ENCODE measurements around the gene WDR48. TPM values are rescaled to one million over a fixed set of nuclear protein-coding genes. Genes with fewer than 3 reads are reported as not detected.

The WDR48 gene
- total and polyA plus RNA-seq, 2 experiments from 2014 or later: 27.2 to 54.3 TPM

DNA sequence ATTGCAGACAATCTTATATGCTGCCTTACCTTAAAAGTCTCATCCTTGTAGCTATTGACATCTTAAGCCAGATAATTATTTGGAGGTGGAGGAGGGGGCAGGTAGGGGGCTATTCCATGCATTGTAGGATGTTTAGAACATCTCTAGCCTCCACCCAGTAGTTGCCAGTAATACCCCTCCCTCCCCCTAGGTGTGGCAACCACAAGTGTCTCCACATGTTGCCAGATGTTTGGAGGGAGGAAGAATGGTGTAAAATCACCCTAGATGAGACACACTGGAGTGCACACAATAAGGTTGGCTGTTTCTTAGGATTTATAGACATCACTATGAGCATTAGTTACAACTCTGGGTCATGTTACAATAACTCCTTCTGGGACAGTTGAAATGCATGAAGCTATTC is 28.2 kb downstream of the WDR48 start:
- H3K4me3 ChIP-seq: no peak overlapping the region
- no peak overlapping the region for H3K4me2 ChIP-seq
- H4K20me1 ChIP-seq (replicated peaks; ENCODE audit: insufficient read depth): 0 out of 2 replicates have a peak, but pooled peaks cover 8% of the 10 kb centered on the region
- no peaks in the 10 kb centered on the region for H3K4me1 ChIP-seq (ENCODE audit: insufficient read depth)
- no peaks in the 10 kb centered on the region for H3K9me2 ChIP-seq (ENCODE audit: insufficient read depth)
- no peaks in the 10 kb centered on the region for H3F3A ChIP-seq (replicated peaks; ENCODE audit: low read depth)
- Mint-ChIP-seq H3K4me1 (no peaks in the 10 kb centered on the region), H3K27ac (no peak overlapping the region), H3K36me3 (ENCODE audit: low read depth) (peaks cover 32% of the 10 kb centered on the region), H3K4me3 (no peak overlapping the region), H3K9me3 (no peaks in the 10 kb centered on the region), H3K27me3 (ENCODE audit: insufficient read depth, low read depth, poor library complexity) (no peaks in the 10 kb centered on the region)
- ATAC-seq (no peak), DNase-seq (ENCODE audit: low spot score) (no peak)
- no peak overlapping the region for H3K27ac ChIP-seq (ENCODE audit: low read depth)
- no peaks in the 10 kb centered on the region for H3K27me3 ChIP-seq (ENCODE audit: insufficient read depth)
- peaks cover 34% of the 10 kb centered on the region for H3K36me3 ChIP-seq (ENCODE audit: insufficient read depth)
- no peaks in the 10 kb centered on the region for H3K79me2 ChIP-seq (replicated peaks; ENCODE audit: insufficient read depth)
- TF ChIP-seq NANOG (IDR thresholded peaks at IDR 0.05; ENCODE audit: borderline replicate concordance) (no peak), ZNF114 (CRISPR knock-in tag; IDR thresholded peaks at IDR 0.05) (no peak), ZNF331 (CRISPR knock-in tag; IDR thresholded peaks at IDR 0.05; ENCODE audit: low read depth) (no peak), STAT1 (IDR thresholded peaks at IDR 0.05; ENCODE audit: unreplicated experiment) (no peak), POLR2AphosphoS5 (IDR thresholded peaks at IDR 0.05; ENCODE audit: low read depth) (no peak), REST (IDR thresholded peaks at IDR 0.05; ENCODE audit: unreplicated experiment) (no peak), EZH2 (IDR thresholded peaks at IDR 0.05; ENCODE audit: low read depth, unreplicated experiment) (no peak), JUNB (IDR thresholded peaks at IDR 0.05; ENCODE audit: unreplicated experiment) (no peak), CREB1 (CRISPR knock-in tag; IDR thresholded peaks at IDR 0.05; ENCODE audit: low read depth) (no peak), EZH2phosphoT487 (IDR thresholded peaks at IDR 0.05; ENCODE audit: unreplicated experiment) (no peak)
- TF ChIP-seq, protein P1, sequence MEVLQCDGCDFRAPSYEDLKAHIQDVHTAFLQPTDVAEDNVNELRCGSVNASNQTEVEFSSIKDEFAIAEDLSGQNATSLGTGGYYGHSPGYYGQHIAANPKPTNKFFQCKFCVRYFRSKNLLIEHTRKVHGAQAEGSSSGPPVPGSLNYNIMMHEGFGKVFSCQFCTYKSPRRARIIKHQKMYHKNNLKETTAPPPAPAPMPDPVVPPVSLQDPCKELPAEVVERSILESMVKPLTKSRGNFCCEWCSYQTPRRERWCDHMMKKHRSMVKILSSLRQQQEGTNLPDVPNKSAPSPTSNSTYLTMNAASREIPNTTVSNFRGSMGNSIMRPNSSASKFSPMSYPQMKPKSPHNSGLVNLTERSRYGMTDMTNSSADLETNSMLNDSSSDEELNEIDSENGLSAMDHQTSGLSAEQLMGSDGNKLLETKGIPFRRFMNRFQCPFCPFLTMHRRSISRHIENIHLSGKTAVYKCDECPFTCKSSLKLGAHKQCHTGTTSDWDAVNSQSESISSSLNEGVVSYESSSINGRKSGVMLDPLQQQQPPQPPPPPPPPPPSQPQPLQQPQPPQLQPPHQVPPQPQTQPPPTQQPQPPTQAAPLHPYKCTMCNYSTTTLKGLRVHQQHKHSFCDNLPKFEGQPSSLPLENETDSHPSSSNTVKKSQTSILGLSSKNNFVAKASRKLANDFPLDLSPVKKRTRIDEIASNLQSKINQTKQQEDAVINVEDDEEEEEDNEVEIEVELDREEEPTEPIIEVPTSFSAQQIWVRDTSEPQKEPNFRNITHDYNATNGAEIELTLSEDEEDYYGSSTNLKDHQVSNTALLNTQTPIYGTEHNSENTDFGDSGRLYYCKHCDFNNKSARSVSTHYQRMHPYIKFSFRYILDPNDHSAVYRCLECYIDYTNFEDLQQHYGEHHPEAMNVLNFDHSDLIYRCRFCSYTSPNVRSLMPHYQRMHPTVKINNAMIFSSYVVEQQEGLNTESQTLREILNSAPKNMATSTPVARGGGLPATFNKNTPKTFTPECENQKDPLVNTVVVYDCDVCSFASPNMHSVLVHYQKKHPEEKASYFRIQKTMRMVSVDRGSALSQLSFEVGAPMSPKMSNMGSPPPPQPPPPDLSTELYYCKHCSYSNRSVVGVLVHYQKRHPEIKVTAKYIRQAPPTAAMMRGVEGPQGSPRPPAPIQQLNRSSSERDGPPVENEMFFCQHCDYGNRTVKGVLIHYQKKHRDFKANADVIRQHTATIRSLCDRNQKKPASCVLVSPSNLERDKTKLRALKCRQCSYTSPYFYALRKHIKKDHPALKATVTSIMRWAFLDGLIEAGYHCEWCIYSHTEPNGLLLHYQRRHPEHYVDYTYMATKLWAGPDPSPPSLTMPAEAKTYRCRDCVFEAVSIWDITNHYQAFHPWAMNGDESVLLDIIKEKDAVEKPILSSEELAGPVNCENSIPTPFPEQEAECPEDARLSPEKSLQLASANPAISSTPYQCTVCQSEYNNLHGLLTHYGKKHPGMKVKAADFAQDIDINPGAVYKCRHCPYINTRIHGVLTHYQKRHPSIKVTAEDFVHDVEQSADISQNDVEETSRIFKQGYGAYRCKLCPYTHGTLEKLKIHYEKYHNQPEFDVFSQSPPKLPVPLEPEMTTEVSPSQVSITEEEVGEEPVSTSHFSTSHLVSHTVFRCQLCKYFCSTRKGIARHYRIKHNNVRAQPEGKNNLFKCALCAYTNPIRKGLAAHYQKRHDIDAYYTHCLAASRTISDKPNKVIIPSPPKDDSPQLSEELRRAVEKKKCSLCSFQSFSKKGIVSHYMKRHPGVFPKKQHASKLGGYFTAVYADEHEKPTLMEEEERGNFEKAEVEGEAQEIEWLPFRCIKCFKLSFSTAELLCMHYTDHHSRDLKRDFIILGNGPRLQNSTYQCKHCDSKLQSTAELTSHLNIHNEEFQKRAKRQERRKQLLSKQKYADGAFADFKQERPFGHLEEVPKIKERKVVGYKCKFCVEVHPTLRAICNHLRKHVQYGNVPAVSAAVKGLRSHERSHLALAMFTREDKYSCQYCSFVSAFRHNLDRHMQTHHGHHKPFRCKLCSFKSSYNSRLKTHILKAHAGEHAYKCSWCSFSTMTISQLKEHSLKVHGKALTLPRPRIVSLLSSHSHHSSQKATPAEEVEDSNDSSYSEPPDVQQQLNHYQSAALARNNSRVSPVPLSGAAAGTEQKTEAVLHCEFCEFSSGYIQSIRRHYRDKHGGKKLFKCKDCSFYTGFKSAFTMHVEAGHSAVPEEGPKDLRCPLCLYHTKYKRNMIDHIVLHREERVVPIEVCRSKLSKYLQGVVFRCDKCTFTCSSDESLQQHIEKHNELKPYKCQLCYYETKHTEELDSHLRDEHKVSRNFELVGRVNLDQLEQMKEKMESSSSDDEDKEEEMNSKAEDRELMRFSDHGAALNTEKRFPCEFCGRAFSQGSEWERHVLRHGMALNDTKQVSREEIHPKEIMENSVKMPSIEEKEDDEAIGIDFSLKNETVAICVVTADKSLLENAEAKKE (CRISPR knock-in tag; IDR thresholded peaks at IDR 0.05): no peak
- TF ChIP-seq, protein P2, sequence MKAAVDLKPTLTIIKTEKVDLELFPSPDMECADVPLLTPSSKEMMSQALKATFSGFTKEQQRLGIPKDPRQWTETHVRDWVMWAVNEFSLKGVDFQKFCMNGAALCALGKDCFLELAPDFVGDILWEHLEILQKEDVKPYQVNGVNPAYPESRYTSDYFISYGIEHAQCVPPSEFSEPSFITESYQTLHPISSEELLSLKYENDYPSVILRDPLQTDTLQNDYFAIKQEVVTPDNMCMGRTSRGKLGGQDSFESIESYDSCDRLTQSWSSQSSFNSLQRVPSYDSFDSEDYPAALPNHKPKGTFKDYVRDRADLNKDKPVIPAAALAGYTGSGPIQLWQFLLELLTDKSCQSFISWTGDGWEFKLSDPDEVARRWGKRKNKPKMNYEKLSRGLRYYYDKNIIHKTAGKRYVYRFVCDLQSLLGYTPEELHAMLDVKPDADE (IDR thresholded peaks at IDR 0.05): no peak
- TF ChIP-seq, protein P3, sequence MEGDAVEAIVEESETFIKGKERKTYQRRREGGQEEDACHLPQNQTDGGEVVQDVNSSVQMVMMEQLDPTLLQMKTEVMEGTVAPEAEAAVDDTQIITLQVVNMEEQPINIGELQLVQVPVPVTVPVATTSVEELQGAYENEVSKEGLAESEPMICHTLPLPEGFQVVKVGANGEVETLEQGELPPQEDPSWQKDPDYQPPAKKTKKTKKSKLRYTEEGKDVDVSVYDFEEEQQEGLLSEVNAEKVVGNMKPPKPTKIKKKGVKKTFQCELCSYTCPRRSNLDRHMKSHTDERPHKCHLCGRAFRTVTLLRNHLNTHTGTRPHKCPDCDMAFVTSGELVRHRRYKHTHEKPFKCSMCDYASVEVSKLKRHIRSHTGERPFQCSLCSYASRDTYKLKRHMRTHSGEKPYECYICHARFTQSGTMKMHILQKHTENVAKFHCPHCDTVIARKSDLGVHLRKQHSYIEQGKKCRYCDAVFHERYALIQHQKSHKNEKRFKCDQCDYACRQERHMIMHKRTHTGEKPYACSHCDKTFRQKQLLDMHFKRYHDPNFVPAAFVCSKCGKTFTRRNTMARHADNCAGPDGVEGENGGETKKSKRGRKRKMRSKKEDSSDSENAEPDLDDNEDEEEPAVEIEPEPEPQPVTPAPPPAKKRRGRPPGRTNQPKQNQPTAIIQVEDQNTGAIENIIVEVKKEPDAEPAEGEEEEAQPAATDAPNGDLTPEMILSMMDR (conservative IDR thresholded peaks at IDR 0.05; ENCODE audit: low read depth in 2 of 2): no peak
- no peak overlapping the region for H2AFZ ChIP-seq

Data from GM23338 (cell line).